ENCODE measurements around the gene MYO1A. TPM values are rescaled to one million over a fixed set of nuclear protein-coding genes. Genes with fewer than 3 reads are reported as not detected.
"Not testable (repeated sequence)": the region's sequence is repeated elsewhere in the genome, so short reads cannot be mapped to it uniquely, and the experiment has no call there.

Gene MYO1A
- total RNA-seq, 4 donors from 2014 or later: 0.56 to 1.2 TPM; not detected in 2

DNA sequence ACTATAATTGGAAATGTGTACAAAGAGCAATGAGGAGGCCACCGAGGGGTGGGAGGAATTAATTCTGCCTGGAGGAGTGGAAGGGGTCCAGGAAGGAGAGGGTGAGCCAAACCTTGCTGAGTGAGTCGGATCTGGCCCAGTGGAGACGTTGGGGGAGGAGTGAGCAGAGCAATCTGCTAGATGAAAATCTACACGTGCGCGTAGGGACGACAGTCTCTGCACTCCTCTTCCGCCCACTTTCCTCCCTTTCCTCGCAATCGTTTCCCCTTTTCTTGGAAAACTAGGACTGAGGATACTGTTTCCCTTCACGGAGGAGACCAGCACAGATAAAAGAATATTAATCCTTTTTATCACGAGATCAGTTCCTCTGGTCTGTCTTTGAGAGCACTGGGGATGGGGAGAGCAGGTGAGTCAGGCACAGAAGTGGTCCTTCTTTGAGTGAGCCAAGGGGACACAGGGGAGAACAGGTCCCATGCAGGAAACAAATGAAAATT lies 36.1 kb upstream of the MYO1A start:
- in situ Hi-C loops (cut with MboI; ENCODE audit: low sequenced_read_pairs in 4 of 4) (no loop called here), intact Hi-C loops (cut with DNase I; ENCODE audit: low total_unique reads) (loop anchor here (5.0 to 10.0 kb wide), 4 partner anchors 41 to 1361 kb away; partner anchors contain the start of genes BAZ2A, CD63, DDIT3 and LRP1)
- Histone ChIP-seq H3K36me3 (no peaks in the 10 kb centered on the region), H3K27ac (peak overlapping the region; percentile 94 to 97 (median 94)), H3K4me1 (peaks cover 0 to 19% of the 10 kb centered on the region in 2 donors), H3K4me3 (peak overlapping the region; percentile 83 to 87 (median 84)), H3K27me3 (no peaks in the 10 kb centered on the region), H3K9me3 (no peaks in the 10 kb centered on the region)
- ATAC-seq (no peak), DNase-seq (no peak)
- TF ChIP-seq, protein P1, sequence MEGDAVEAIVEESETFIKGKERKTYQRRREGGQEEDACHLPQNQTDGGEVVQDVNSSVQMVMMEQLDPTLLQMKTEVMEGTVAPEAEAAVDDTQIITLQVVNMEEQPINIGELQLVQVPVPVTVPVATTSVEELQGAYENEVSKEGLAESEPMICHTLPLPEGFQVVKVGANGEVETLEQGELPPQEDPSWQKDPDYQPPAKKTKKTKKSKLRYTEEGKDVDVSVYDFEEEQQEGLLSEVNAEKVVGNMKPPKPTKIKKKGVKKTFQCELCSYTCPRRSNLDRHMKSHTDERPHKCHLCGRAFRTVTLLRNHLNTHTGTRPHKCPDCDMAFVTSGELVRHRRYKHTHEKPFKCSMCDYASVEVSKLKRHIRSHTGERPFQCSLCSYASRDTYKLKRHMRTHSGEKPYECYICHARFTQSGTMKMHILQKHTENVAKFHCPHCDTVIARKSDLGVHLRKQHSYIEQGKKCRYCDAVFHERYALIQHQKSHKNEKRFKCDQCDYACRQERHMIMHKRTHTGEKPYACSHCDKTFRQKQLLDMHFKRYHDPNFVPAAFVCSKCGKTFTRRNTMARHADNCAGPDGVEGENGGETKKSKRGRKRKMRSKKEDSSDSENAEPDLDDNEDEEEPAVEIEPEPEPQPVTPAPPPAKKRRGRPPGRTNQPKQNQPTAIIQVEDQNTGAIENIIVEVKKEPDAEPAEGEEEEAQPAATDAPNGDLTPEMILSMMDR (IDR thresholded peaks at IDR 0.05 in 4 of 5, conservative IDR thresholded peaks at IDR 0.05 in 1 of 5): no peak
- TF ChIP-seq POLR2A (IDR thresholded peaks at IDR 0.05): no peak

DNA sequence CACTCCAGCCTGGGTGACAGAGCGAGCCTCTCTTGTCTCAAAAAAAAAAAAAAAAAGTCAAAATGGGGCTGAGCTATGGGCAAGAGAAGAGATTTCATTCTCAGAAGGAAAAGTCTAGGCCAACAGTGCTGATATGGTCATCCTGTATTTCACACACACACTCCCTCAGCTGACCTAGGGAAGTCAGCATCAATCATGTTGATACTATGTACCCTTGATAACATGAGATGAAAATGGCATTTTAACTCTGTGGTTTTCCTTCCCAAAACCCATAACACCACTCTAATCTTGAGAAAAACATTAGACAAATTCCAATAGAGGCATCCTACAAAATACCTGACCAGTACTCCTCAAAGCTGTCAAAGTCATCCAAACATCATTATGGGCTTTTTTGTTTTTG lies 30.9 kb upstream of the MYO1A start:
- no peaks in the 10 kb centered on the region for H3K9me3 ChIP-seq
- H3K27ac ChIP-seq: no peak overlapping the region
- TF ChIP-seq POLR2A (IDR thresholded peaks at IDR 0.05): no peak
- TF ChIP-seq, protein P1 (IDR thresholded peaks at IDR 0.05 in 4 of 5, conservative IDR thresholded peaks at IDR 0.05 in 1 of 5): no peak
- no peaks in the 10 kb centered on the region for H3K36me3 ChIP-seq
- H3K4me1 ChIP-seq: peaks cover 11 to 12% of the 10 kb centered on the region in 2 donors
- ATAC-seq (no peak), DNase-seq (no peak)
- no peaks in the 10 kb centered on the region for H3K27me3 ChIP-seq
- H3K4me3 ChIP-seq: no peak overlapping the region
- in situ Hi-C loops (cut with MboI; ENCODE audit: low sequenced_read_pairs in 4 of 4): no loop called here
- intact Hi-C loops (cut with DNase I; ENCODE audit: low total_unique reads): loop anchor here (10.0 kb wide), 2 partner anchors 444 to 1356 kb away; partner anchors contain the start of genes CD63, DDIT3, MBD6 and RDH5

DNA sequence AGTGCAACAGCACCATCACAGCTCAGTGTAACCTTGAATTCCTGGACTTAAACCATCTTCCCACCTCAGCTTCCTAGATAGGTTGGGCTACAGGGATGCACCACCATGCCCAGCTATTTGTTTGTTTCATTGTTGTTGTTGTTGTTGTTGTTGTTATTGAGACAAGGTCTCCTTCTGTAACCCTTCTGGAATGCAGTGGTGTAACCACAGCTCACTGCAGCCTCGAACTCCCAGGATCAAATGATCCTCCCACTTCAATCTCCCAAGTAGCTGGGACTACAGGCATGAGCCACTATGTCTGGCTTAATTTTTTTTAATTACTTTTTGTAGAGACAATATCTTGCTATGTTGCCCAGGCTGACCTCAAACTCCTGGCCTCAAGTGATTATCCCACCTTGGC lies 29.9 kb upstream of the MYO1A start:
- no peak overlapping the region for H3K4me3 ChIP-seq
- intact Hi-C loops (cut with DNase I; ENCODE audit: low total_unique reads): loop anchor here (1.0 to 10.0 kb wide), 3 partner anchors 7 to 1355 kb away; partner anchors contain the start of genes CD63, DDIT3, MBD6 and RDH5
- H3K9me3 ChIP-seq: no peaks in the 10 kb centered on the region
- no peaks in the 10 kb centered on the region for H3K36me3 ChIP-seq
- no peaks in the 10 kb centered on the region for H3K27me3 ChIP-seq
- in situ Hi-C loops (cut with MboI; ENCODE audit: low sequenced_read_pairs in 4 of 4): no loop called here
- ATAC-seq: no peak
- H3K27ac ChIP-seq: peak overlapping the region in 1 of 4 donors; percentile 90
- DNase-seq: no peak
- TF ChIP-seq POLR2A (IDR thresholded peaks at IDR 0.05): no peak
- TF ChIP-seq, protein P1 (IDR thresholded peaks at IDR 0.05 in 4 of 5, conservative IDR thresholded peaks at IDR 0.05 in 1 of 5): no peak
- H3K4me1 ChIP-seq: peaks cover 11 to 12% of the 10 kb centered on the region in 2 donors

DNA sequence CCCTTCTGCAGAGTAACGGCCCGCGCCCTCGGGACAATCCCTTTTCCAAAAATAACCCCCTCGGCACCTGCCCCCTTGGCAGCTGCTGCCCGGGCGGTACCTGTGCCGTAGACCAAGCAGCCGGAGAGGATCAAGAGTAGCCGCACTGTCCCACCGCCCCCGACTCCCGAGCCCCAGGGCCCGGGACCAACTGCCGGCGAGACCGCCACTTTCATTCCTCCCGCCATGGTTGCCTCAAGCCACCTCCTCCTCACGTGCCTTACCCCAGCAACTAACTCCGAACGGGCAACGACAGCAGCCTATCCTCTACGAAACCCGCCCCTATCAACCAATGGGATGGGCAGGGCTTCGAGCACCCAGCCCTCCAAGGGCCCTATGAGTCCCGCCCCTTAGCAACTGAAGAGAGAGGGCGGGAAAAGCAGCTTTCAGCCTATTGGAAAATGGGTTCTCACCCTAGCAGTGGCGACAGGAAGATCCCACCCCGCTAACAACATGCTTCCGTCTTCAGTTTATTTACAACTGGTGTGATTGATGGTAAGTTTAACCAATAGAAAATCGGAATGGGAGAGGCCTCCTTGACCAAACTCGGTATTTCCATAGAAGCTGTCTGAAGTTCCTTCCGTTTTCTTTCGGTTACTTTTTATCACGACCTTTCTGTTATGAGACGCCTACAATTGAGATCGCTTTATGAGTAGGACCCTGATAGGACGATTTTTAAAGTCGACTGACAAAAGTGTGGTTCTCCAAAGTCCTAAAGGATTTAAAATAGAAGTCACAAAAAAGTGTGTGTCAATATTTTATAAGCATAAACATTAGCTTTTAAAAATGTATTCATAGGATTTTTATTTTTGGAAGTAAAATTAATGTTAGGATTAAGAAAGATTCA lies 28.8 kb upstream of the MYO1A start, which contains the start of gene NEMP1:
NEMP1 (minus strand) TSS at position 273 of the 886 bp plus-strand sequence; CDS start at position 227, 46 bp downstream.
- TF ChIP-seq, protein P1 (IDR thresholded peaks at IDR 0.05 in 4 of 5, conservative IDR thresholded peaks at IDR 0.05 in 1 of 5): no peak
- TF ChIP-seq POLR2A (IDR thresholded peaks at IDR 0.05): peak; percentile 20 to 70
- Histone ChIP-seq H3K27ac (peak within 1 kb of the TSS; percentile 76 to 90 (median 86)), H3K4me3 (peak within 1 kb of the TSS; percentile 67 to 93 (median 76)), H3K27me3 (no peaks in the 10 kb centered on the region), H3K4me1 (peaks cover 11 to 12% of the 10 kb centered on the region in 2 donors), H3K9me3 (no peaks in the 10 kb centered on the region), H3K36me3 (no peaks in the 10 kb centered on the region)
- in situ Hi-C loops (cut with MboI; ENCODE audit: low sequenced_read_pairs in 4 of 4): no loop called here
- intact Hi-C loops (cut with DNase I; ENCODE audit: low total_unique reads): loop anchor here (1.0 kb wide), 1 partner anchor 9 kb away; no protein-coding TSS in a partner anchor
- DNase-seq (peak; percentile 99), ATAC-seq (peak; percentile 100)

DNA sequence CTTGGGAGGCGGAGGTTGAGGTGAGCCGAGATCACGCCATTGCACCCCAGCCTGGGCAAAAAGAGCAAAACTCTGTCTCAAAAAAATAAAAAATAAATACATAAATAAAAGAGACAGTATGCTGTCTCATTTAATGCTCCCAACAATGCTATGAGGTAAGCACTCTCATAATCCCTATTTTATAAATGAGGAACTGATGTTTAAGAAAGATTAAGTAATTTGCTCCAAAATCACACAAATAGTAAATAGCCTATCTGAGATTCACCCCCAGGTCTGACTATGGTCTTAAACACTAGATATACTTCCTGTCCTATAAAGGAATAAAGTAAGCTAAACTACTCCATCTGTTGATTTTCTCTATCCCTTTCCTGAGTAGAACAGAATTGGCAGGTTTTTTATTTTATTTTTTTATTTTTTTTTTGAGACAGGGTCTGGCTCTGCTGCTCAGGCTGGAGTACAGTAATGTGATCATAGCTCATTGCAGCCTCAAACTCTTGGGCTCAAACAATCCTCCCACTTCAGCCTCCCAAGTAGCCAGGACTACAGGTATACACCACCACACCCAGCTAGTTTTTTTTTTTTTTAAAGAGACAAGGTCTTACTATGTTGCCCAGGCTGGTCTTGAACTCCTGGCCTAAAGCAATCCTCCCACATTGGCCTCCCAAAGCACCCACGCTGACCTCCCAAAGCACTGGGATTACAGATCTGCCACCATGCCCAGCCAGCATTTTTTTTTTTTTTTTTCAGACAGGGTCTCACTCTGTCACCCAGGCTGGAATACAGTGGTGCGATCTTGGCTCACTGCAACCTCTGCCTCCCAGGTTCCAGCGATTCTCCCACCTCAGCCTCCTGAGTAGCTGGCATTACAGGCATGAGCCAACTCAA lies 23.9 kb upstream of the MYO1A start:
- Histone ChIP-seq H3K36me3 (peaks cover 0 to 14% of the 10 kb centered on the region in 2 donors), H3K4me1 (peaks cover 8 to 14% of the 10 kb centered on the region in 2 donors)
- H3K27ac ChIP-seq; H3K4me3 ChIP-seq; H3K27me3 ChIP-seq; in situ Hi-C loops (cut with MboI; ENCODE audit: low sequenced_read_pairs in 4 of 4); intact Hi-C loops (cut with DNase I; ENCODE audit: low total_unique reads); DNase-seq; H3K9me3 ChIP-seq; ATAC-seq: not testable (repeated sequence)

Measured in gastrocnemius medialis (tissue), 4 donors.